CD8-positive, alpha-beta memory T cell (primary cell): Measurements from ENCODE around the gene CALD1. TPM values are rescaled to one million over a fixed set of nuclear protein-coding genes. Genes with fewer than 3 reads are reported as not detected.

ENCODE experiments used
- CTCF ChIA-PET: fragments of 350-600 bp; sonication (Branson Sonifier 250); formaldehyde crosslinking; loops from one replicate; lab custom pipeline; 2021; ENCODE audit warnings: antibody characterized with exemption; lab: Charles Lee
- POLR2A ChIA-PET: fragments of 350-600 bp; sonication (Branson Sonifier 250); formaldehyde crosslinking; loops from one replicate; lab custom pipeline; 2021; ENCODE audit warnings: antibody characterized with exemption; lab: Charles Lee
- DNase-seq, 5 donors: peaks; one replicate each; pipeline versions ENCODE4 v3.0.0 to v3.0.0-alpha.2; 2020 to 2022; ENCODE audit warnings: mixed read lengths in 1 of 5
- H3K27ac ChIP-seq: one replicate; pipeline ENCODE4 v1.7.0; 2013; ENCODE audit warnings: low read depth, mild to moderate bottlenecking, low read length, moderate library complexity
- H3K27me3 ChIP-seq: 2 replicates; pipeline ENCODE4 v1.7.0; 2013; ENCODE audit warnings: low read length, mild to moderate bottlenecking; ENCODE audit not compliant: insufficient read depth, poor library complexity, severe bottlenecking
- H3K36me3 ChIP-seq: 2 replicates; pipeline ENCODE4 v1.7.0; 2013; ENCODE audit warnings: mild to moderate bottlenecking, low read length, moderate library complexity; ENCODE audit not compliant: insufficient read depth
- H3K4me1 ChIP-seq: 2 replicates; pipeline ENCODE4 v1.7.0; 2013; ENCODE audit warnings: mild to moderate bottlenecking, low read length, moderate library complexity; ENCODE audit not compliant: insufficient read depth
- H3K4me3 ChIP-seq: 2 replicates; pipeline ENCODE4 v1.7.0; 2013; ENCODE audit warnings: mild to moderate bottlenecking, low read length
- H3K9me3 ChIP-seq: 2 replicates; pipeline ENCODE4 v1.7.0; 2013; ENCODE audit warnings: mild to moderate bottlenecking, low read length
- H3K27ac Mint-ChIP-seq, 8 donors: one replicate each; pipeline ENCODE4 v1.8.0; 2020 to 2021; ENCODE audit warnings: mixed read lengths in 8 of 8, mild to moderate bottlenecking in 6 of 8, inconsistent platforms in 3 of 8, moderate library complexity in 3 of 8
- H3K27me3 Mint-ChIP-seq, 2 donors: one replicate each; pipeline ENCODE4 v1.8.0; 2020 to 2021; ENCODE audit warnings: mixed read lengths in 2 of 2, mild to moderate bottlenecking in 1 of 2, moderate library complexity in 1 of 2
- H3K36me3 Mint-ChIP-seq, 3 donors: one replicate each; pipeline ENCODE4 v1.8.0; 2020 to 2021; ENCODE audit warnings: mixed read lengths in 3 of 3, inconsistent platforms in 1 of 3, mild to moderate bottlenecking in 1 of 3
- H3K4me1 Mint-ChIP-seq, 3 donors: one replicate each; pipeline ENCODE4 v1.8.0; 2020 to 2021; ENCODE audit warnings: mixed read lengths in 3 of 3, inconsistent platforms in 1 of 3, mild to moderate bottlenecking in 1 of 3
- H3K4me3 Mint-ChIP-seq, 7 donors: one replicate each; pipeline ENCODE4 v1.8.0; 2020 to 2021; ENCODE audit warnings: mixed read lengths in 7 of 7, mild to moderate bottlenecking in 6 of 7, moderate library complexity in 4 of 7, inconsistent platforms in 2 of 7
- H3K9me3 Mint-ChIP-seq, 5 donors: one replicate each; pipeline ENCODE4 v1.8.0; 2020 to 2022; ENCODE audit warnings: mixed read lengths in 5 of 5, mild to moderate bottlenecking in 3 of 5, moderate library complexity in 2 of 5, inconsistent platforms in 1 of 5
- polyA plus RNA-seq: library from polyadenylated mRNA; unstranded; fragments of 300-500 nt; fragmentation: Illumina TruSeq; gene quantifications from one replicate; pipeline ENCODE4 v1.2.3, GENCODE V29; 2021
- total RNA-seq, 2 experiments: library from RNA; stranded (reverse); gene quantifications; one replicate each; pipeline ENCODE4 v1.2.3, GENCODE V29; 2021

CALD1 gene
- total and polyA plus RNA-seq, 3 experiments from 2014 or later = 3.1 to 3.3 TPM; not detected in 1

DNA sequence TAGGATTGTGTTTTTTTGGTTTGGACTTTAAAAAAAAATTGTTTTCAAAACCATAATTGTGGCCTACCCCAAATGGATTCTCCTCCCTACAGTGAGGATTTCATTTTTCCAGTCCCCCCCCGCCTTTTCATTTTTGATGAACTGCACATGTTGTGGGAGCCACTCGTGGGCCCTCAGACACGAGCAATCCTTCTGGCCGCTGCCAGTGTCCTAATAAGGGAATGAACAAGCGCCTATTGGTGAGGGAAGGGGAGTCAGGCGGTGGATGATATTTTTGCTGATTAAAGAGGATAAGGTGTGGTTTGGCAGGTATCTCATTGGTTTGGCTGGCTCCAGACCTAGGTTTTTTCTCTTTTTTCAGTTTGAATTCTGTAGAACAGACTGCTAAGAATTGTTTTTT, 128.2 kb downstream of the CALD1 start:
- H3K4me1 ChIP-seq = no peaks in the 10 kb centered on the region
- CTCF ChIA-PET = no interaction called here
- no peak overlapping the region for H3K4me3 Mint-ChIP-seq

DNA sequence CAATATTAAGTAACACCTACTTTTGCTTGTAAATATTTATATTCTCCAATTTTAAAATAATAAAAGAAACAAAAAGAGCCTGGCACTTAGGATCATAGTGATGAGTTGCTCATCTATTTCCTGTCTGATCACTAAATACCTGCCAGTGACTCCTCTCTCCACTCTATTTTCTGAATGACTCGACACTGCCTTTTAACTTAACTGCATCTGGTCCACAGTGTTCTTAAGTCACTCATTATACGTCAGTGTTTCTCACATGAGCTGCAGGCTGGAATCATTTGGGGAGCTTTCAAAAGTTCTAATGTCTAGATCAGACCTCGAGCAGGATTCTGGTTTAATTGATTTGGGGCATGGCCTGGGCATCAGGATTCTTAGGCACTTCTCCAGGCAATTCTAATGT, 128.9 kb downstream of the CALD1 start:
- DNase-seq = no peak
- CTCF ChIA-PET = no interaction called here

More for the DNA sequence above, 128.2 kb downstream of the CALD1 start:
- Histone ChIP-seq H3K9me3 (no peaks in the 10 kb centered on the region), H3K4me3 (no peak overlapping the region), H3K27ac (no peak overlapping the region), H3K36me3 (no peaks in the 10 kb centered on the region), H3K27me3 (no peaks in the 10 kb centered on the region)
- H3K27me3 Mint-ChIP-seq = peaks cover 0 to 6% of the 10 kb centered on the region in 2 donors
- no peak overlapping the region for H3K27ac Mint-ChIP-seq
- POLR2A ChIA-PET = no interaction called here
- no peak for DNase-seq
- H3K4me1 Mint-ChIP-seq = no peaks in the 10 kb centered on the region
- H3K9me3 Mint-ChIP-seq = no peaks in the 10 kb centered on the region
- H3K36me3 Mint-ChIP-seq = no peaks in the 10 kb centered on the region

DNA sequence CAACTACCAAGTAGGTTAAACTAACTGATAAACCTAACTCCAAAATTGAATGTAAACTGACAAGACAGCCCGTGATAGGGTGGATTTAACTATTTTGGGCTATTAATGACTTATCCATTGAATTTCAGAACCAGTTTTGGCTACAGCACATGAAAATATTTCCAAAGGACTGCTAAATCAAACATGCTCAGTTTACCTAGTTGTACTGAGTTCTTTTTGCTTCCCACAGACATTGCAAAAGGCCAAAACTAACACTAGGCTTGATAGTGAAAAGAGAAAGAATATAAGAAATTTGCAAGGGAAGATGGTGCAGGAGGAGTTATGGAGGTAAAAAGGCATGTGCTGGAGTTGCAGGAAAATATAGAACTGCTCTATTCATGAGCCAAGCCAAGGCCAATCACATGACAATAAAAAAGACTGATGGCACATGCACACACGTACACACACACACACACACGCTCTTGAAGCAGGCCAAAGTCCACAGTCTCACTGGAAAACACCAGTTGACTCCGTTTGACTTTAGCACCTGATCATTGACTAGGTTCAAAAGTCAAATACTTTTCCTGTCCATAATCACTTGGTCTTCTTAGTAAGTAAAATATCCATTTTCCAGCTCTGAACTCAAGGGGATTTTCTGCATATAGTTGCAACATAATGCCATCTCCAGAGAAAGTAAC, 130.9 kb downstream of the CALD1 start:
- Histone ChIP-seq H3K4me3 (no peak overlapping the region), H3K27ac (no peak overlapping the region), H3K4me1 (no peaks in the 10 kb centered on the region), H3K27me3 (no peaks in the 10 kb centered on the region), H3K9me3 (no peaks in the 10 kb centered on the region), H3K36me3 (no peaks in the 10 kb centered on the region)
- Mint-ChIP-seq H3K27me3 (peaks cover 2 to 3% of the 10 kb centered on the region in 2 donors), H3K4me3 (no peak overlapping the region), H3K4me1 (no peaks in the 10 kb centered on the region), H3K9me3 (no peaks in the 10 kb centered on the region), H3K36me3 (no peaks in the 10 kb centered on the region), H3K27ac (no peak overlapping the region)
- ChIA-PET CTCF (no interaction called here), POLR2A (no interaction called here)
- DNase-seq = no peak

More for the DNA sequence above, 128.9 kb downstream of the CALD1 start:
- H3K9me3 Mint-ChIP-seq = no peaks in the 10 kb centered on the region
- no peak overlapping the region for H3K27ac Mint-ChIP-seq
- POLR2A ChIA-PET = no interaction called here
- Histone ChIP-seq H3K4me3 (no peak overlapping the region), H3K27ac (no peak overlapping the region), H3K4me1 (no peaks in the 10 kb centered on the region), H3K27me3 (no peaks in the 10 kb centered on the region), H3K36me3 (no peaks in the 10 kb centered on the region), H3K9me3 (no peaks in the 10 kb centered on the region)
- H3K4me1 Mint-ChIP-seq = no peaks in the 10 kb centered on the region
- H3K36me3 Mint-ChIP-seq = no peaks in the 10 kb centered on the region
- H3K4me3 Mint-ChIP-seq = no peak overlapping the region
- H3K27me3 Mint-ChIP-seq = peaks cover 0 to 6% of the 10 kb centered on the region in 2 donors

DNA sequence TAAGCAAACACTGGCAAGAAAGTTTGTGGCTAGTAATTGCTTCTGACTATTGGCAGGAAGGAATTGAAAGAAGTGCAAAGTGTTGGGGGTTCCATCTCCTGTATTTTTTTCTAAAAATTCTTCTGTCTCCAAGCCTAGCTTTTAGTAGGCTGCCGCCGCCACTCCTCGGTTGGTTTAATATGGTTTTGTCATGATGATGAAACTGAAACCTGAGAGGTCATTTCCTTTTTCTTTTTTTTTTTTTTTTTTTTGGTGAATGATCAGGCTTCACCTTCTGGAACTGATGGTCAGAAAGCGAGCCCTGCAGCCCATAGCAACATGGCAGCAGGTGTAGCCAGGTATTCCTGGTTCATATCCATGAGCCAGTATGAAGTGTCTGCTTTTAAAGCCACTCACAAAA, 131.5 kb downstream of the CALD1 start:
- Histone ChIP-seq H3K4me1 (no peaks in the 10 kb centered on the region), H3K9me3 (no peaks in the 10 kb centered on the region), H3K36me3 (no peaks in the 10 kb centered on the region), H3K4me3 (no peak overlapping the region), H3K27ac (no peak overlapping the region), H3K27me3 (no peaks in the 10 kb centered on the region)
- no peaks in the 10 kb centered on the region for H3K9me3 Mint-ChIP-seq
- peaks cover 2 to 3% of the 10 kb centered on the region in 2 donors for H3K27me3 Mint-ChIP-seq
- ChIA-PET CTCF (no interaction called here), POLR2A (no interaction called here)
- no peak overlapping the region for H3K4me3 Mint-ChIP-seq
- DNase-seq = no peak
- H3K36me3 Mint-ChIP-seq = no peaks in the 10 kb centered on the region
- H3K4me1 Mint-ChIP-seq = no peaks in the 10 kb centered on the region
- H3K27ac Mint-ChIP-seq = no peak overlapping the region

DNA sequence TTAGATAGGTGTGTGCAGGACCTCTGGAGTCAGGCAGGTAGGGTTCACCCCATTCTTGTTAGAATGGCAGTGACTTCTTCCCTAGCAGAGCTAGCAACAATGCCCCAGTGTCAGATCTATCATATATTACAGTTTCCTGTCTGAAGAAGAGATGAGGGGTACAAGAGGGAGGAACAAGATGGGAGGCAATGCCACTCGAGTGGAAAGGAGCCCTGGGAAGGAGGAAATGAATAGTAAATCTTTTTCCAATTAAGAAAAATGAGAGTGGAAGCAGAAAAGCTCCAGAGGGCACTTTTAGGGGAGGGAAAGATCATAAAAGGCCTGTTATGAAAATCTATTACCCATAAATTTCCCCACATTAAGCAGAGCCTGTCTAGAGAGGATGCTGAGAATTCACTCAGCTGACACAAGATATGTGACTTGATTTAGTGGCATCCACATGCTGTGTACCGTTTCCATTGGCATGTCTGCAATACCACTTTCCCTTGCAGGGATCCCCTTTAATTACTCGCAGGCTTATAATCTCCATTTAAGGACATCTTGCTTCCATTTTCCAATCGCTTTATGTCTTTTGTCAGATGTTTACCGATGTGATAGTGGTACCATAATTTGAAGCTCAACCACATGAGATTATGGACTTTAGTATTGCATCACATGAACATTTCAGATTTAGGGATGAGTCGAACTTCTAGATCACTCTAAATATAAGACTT, 136.9 kb downstream of the CALD1 start:
- Mint-ChIP-seq H3K27me3 (peaks cover 0 to 2% of the 10 kb centered on the region in 2 donors), H3K9me3 (no peaks in the 10 kb centered on the region), H3K36me3 (no peaks in the 10 kb centered on the region), H3K27ac (no peak overlapping the region), H3K4me3 (no peak overlapping the region), H3K4me1 (no peaks in the 10 kb centered on the region)
- no peaks in the 10 kb centered on the region for H3K4me1 ChIP-seq
- no peak for DNase-seq
- no peaks in the 10 kb centered on the region for H3K27me3 ChIP-seq
- no peaks in the 10 kb centered on the region for H3K36me3 ChIP-seq
- no peaks in the 10 kb centered on the region for H3K9me3 ChIP-seq
- no peak overlapping the region for H3K4me3 ChIP-seq
- no peak overlapping the region for H3K27ac ChIP-seq
- CTCF ChIA-PET = no interaction called here
- POLR2A ChIA-PET = no interaction called here

DNA sequence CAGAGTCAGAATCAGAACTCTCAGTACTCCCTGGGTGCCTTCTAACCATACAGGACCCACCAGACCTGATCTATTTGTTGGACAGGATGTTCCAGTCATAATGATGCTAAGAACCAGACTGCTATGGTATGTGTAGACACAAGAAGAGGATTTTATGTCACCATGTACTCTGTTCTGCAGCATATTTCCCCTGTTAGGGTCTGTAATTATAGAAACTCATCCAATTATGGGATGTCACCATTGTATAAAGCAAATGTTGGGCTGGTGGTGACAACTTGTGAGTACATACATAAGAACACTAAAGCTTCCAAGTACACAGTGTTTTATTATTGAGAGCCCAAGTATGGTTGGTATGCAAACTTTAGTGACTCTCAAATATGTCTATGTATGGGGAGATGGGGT, 139.8 kb downstream of the CALD1 start:
- no peak overlapping the region for H3K4me3 ChIP-seq
- H3K4me1 ChIP-seq = no peaks in the 10 kb centered on the region
- ChIA-PET POLR2A (no interaction called here), CTCF (no interaction called here)
- H3K36me3 Mint-ChIP-seq = no peaks in the 10 kb centered on the region
- no peak overlapping the region for H3K27ac Mint-ChIP-seq
- H3K27ac ChIP-seq = no peak overlapping the region
- H3K36me3 ChIP-seq = no peaks in the 10 kb centered on the region
- no peaks in the 10 kb centered on the region for H3K9me3 ChIP-seq
- no peak overlapping the region for H3K4me3 Mint-ChIP-seq
- H3K27me3 Mint-ChIP-seq = peaks cover 0 to 2% of the 10 kb centered on the region in 2 donors
- no peaks in the 10 kb centered on the region for H3K27me3 ChIP-seq
- DNase-seq = no peak
- H3K9me3 Mint-ChIP-seq = no peaks in the 10 kb centered on the region
- no peaks in the 10 kb centered on the region for H3K4me1 Mint-ChIP-seq

DNA sequence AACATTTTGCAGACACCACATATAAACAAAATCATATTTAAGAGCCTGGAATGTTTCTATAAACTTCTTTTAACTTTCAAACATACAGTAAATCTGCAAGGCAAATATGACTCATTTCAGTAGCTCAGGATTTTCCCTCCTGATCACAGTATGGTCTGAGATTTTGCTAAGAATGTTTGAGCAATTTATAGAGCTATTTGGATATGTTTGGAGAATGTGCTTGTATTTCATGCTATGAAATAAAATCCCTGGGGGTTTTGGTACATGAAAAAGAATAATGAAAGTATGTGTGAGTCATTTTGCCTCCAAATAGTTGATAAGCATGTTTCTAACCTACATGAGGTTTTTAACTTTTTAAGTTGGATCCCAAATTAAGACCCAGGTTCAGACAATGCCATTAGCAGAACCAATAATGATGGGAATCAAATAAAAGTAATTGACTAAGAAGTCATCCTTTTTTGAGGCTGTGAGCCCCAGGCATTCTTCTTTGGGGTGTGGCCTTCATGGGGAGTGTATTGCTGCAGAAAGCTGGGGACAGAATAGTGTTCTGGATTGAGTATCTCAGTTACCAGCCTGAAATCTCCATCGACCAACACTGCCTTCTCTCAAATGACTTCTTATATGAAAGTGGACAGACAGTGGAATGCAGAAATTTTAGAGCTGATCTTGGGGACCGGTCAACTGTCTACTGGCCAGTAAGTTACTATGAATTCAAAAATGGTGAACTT, 140.8 kb downstream of the CALD1 start:
- Mint-ChIP-seq H3K27me3 (peaks cover 0 to under 1% of the 10 kb centered on the region in 2 donors), H3K36me3 (no peaks in the 10 kb centered on the region), H3K9me3 (no peaks in the 10 kb centered on the region), H3K4me1 (no peaks in the 10 kb centered on the region), H3K4me3 (no peak overlapping the region), H3K27ac (no peak overlapping the region)
- Histone ChIP-seq H3K36me3 (no peaks in the 10 kb centered on the region), H3K27me3 (no peaks in the 10 kb centered on the region), H3K4me1 (no peaks in the 10 kb centered on the region), H3K9me3 (no peaks in the 10 kb centered on the region), H3K27ac (no peak overlapping the region), H3K4me3 (no peak overlapping the region)
- POLR2A ChIA-PET = no interaction called here
- CTCF ChIA-PET = no interaction called here
- no peak for DNase-seq
